ENCODE measurements around the gene RFPL2. TPM values are rescaled to one million over a fixed set of nuclear protein-coding genes. Genes with fewer than 3 reads are reported as not detected.

RFPL2 gene
- total RNA-seq, 4 donors from 2014 or later, result 0.17 TPM; not detected in 3

GRCh38 chr22:32226326-32227104, 21.6 kb upstream of the RFPL2 start:
- no peak for TF ChIP-seq POLR2A (IDR thresholded peaks at IDR 0.05)
- TF ChIP-seq, protein P1, sequence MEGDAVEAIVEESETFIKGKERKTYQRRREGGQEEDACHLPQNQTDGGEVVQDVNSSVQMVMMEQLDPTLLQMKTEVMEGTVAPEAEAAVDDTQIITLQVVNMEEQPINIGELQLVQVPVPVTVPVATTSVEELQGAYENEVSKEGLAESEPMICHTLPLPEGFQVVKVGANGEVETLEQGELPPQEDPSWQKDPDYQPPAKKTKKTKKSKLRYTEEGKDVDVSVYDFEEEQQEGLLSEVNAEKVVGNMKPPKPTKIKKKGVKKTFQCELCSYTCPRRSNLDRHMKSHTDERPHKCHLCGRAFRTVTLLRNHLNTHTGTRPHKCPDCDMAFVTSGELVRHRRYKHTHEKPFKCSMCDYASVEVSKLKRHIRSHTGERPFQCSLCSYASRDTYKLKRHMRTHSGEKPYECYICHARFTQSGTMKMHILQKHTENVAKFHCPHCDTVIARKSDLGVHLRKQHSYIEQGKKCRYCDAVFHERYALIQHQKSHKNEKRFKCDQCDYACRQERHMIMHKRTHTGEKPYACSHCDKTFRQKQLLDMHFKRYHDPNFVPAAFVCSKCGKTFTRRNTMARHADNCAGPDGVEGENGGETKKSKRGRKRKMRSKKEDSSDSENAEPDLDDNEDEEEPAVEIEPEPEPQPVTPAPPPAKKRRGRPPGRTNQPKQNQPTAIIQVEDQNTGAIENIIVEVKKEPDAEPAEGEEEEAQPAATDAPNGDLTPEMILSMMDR (IDR thresholded peaks at IDR 0.05), result no peak
- H3K4me3 ChIP-seq (ENCODE audit: low read depth, poor library complexity, severe bottlenecking), result no peak overlapping the region
- intact Hi-C loops (cut with DNase I; ENCODE audit: low total_unique reads), result no loop called here
- 49 to 51% methylated on average over 7 of the region's 7 CpGs for WGBS, 2 donors
- DNase-seq (ENCODE audit: low spot score in 2 of 2), result no peak

DNA sequence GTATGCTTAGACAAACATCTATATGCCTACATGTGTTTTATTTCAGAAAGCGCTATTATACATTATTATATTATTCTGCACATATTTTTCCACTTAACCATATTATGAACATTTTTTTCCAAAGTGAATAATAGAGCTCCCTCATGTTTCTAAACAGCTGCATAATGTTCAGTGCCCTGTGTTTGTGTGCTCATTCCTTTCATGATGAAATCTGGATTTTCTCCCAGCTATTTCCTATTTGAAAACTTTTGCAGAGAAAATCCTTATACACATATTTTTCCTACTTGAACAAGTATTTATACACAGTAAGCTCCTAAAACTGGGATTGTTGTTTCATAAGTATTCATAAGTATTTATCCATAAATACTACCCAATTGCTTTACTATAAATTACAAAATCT, 18.1 kb upstream of the RFPL2 start:
- TF ChIP-seq, protein P1 (IDR thresholded peaks at IDR 0.05), result no peak
- no peak for TF ChIP-seq POLR2A (IDR thresholded peaks at IDR 0.05)
- H3K4me3 ChIP-seq (ENCODE audit: low read depth, poor library complexity, severe bottlenecking), result no peak overlapping the region
- intact Hi-C loops (cut with DNase I; ENCODE audit: low total_unique reads), result no loop called here
- no peak for DNase-seq (ENCODE audit: low spot score in 2 of 2)
- 67 to 69% methylated on average over 1 of the region's 1 CpG for WGBS, 2 donors

- no peak for DNase-seq (ENCODE audit: low spot score in 2 of 2)
- no peak for TF ChIP-seq POLR2A (IDR thresholded peaks at IDR 0.05)
- TF ChIP-seq, protein P1 (IDR thresholded peaks at IDR 0.05), result no peak
- intact Hi-C loops (cut with DNase I; ENCODE audit: low total_unique reads), result no loop called here
- H3K4me3 ChIP-seq (ENCODE audit: low read depth, poor library complexity, severe bottlenecking), result no peak overlapping the region
- 78 to 96% methylated on average over 3 of the region's 3 CpGs for WGBS, 2 donors
Observed at GRCh38 chr22:32219026-32219425, 14.2 kb upstream of the RFPL2 start.

- WGBS, 2 donors, result 72 to 78% methylated on average over 6 of the region's 6 CpGs
- DNase-seq (ENCODE audit: low spot score in 2 of 2), result no peak
- intact Hi-C loops (cut with DNase I; ENCODE audit: low total_unique reads), result no loop called here
- no peak overlapping the region for H3K4me3 ChIP-seq (ENCODE audit: low read depth, poor library complexity, severe bottlenecking)
- TF ChIP-seq, protein P1 (IDR thresholded peaks at IDR 0.05), result no peak
Observed at GRCh38 chr22:32218470-32218869, 13.6 kb upstream of the RFPL2 start.

DNA sequence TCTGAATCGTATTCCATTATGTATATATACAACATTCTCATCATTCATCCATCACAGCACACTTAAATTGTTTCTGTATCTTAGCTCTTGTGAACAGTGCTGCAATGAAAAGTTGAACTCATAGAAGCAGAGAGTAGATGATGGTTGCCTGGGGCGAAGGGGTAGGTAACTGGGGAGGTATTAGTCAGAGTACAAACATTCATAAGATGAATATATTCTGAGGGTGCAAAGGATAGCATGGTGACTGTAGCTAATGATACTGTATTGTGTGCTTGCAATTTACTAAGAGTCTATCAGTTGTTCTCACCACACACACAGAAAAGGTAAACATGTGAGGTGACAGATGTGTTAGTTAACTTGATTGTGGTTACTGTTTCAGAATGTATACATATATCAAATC, 12.6 kb upstream of the RFPL2 start:
- TF ChIP-seq, protein P1 (IDR thresholded peaks at IDR 0.05), result no peak
- TF ChIP-seq POLR2A (IDR thresholded peaks at IDR 0.05), result no peak
- WGBS, 2 donors, result 83 to 84% methylated on average over 2 of the region's 2 CpGs
- no peak for DNase-seq (ENCODE audit: low spot score in 2 of 2)
- no peak overlapping the region for H3K4me3 ChIP-seq (ENCODE audit: low read depth, poor library complexity, severe bottlenecking)
- intact Hi-C loops (cut with DNase I; ENCODE audit: low total_unique reads), result no loop called here

DNA sequence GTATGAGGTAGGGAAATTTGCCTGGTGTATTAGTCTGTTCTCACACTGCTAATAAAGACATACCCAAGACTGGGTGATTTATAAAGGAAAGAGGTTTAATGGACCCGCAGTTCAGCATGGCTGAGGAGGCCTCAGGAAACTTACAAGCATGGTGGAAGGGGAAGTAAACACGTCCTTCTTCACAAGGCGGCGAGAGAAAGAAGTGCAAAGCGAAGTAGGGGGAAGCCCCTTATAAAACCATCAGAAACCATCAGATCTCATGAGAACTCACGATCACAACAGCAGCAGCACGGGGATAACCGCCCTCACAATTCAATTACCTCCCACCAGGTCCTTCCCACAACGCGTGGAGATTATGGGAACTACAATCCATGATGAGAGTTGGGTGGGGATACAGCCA, 12.0 kb upstream of the RFPL2 start:
- intact Hi-C loops (cut with DNase I; ENCODE audit: low total_unique reads), result no loop called here
- no peak overlapping the region for H3K4me3 ChIP-seq (ENCODE audit: low read depth, poor library complexity, severe bottlenecking)
- WGBS, 2 donors, result 81 to 85% methylated on average over 10 of the region's 10 CpGs
- DNase-seq (ENCODE audit: low spot score in 2 of 2), result no peak
- TF ChIP-seq POLR2A (IDR thresholded peaks at IDR 0.05), result no peak

Measured in lower leg skin (tissue), 4 donors.